ENCODE measurements around the gene ADGRE3.
"Not testable (repeated sequence)": the region's sequence is repeated elsewhere in the genome, so short reads cannot be mapped to it uniquely, and the experiment has no call there.

The ADGRE3 gene

GRCh38 chr19:14661372-14661924 is 13.2 kb downstream of the ADGRE3 start:
- peak; percentile 84 to 94 (median 88) for DNase-seq

- DNase-seq: no peak
Measured at GRCh38 chr19:14659874-14660489, 14.7 kb downstream of the ADGRE3 start.

- no peak for DNase-seq
Measured at GRCh38 chr19:14655726-14656125, 18.9 kb downstream of the ADGRE3 start.

DNA sequence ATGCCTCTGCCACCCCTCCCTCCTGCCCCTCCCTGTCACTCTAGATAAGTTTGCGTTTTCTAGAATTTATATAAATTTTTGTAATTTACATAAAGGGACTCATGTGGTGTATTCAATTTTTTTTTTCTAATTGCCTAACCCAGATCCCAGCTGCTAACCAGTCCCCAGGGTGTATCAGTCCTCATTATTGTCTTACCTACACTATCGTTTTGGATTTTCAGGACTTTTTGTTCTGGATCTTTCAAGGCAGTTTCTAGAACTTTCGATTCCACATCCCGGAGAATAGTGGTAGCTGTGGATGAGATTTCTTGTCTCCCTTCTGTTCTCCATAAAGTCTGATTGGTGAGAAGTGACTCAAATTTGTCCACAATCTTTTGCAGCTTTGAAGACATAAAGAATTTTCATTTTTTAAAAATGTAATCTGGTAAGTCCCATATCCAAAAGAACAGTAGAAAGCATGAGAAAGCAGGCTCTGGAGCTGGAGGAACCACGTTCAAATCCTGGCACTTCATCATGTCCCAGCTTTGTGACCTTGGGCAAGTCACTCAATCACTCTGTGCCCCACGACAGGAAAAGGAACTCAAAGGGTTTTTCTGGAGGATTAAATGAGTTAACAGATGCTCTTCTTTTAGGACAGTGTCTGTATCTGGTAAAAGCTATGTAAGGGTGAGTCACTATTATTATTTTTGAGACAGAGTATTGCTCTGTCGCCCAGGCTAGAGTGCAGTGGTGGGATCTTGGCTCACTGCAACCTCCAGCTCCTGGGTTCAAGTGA is 19.7 kb downstream of the ADGRE3 start:
- peak in 1 of 4 experiments; percentile 51 for DNase-seq

DNA sequence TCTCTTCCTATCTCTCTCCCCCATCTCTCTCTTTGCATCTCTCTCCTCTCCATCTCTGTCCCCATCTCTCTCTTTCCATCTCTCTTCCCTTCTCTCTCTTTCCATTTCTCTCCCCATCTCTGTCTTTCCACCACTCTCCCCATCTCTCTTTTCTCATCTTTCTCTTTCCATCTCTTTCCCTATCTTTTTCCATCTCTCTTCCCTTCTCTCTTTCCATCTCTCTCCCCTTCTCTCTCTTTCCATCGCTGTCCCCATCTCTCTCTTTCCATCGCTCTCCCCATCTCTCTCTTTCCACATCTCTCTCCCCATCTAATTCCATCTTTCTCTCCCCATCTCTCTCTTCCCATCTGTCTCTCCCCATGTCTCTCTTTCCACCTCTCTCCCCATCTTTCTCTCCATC is 24.5 kb downstream of the ADGRE3 start:
- no peak for DNase-seq

- no peak for DNase-seq
Measured at GRCh38 chr19:14649020-14649419, 25.6 kb downstream of the ADGRE3 start.

DNA sequence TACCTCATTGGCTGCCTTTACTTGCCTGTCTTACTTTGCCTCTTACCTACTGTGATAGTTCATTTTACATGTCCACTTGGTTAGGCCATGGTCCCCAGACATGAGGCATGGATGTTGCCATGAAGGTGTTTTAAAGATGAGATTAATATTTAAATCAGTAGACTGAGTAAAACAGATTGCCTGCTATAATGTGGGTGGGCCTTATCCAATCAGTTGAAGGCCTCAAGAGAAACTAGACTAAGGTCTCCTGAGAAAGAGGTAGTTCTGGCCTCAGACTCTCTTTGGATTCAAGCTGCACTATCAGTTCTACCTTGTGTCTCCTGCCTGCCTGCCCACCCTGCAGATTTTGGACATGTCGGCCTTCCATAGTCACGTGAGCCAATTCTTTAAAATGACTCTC is 26.1 kb downstream of the ADGRE3 start:
- no peak for DNase-seq

DNA sequence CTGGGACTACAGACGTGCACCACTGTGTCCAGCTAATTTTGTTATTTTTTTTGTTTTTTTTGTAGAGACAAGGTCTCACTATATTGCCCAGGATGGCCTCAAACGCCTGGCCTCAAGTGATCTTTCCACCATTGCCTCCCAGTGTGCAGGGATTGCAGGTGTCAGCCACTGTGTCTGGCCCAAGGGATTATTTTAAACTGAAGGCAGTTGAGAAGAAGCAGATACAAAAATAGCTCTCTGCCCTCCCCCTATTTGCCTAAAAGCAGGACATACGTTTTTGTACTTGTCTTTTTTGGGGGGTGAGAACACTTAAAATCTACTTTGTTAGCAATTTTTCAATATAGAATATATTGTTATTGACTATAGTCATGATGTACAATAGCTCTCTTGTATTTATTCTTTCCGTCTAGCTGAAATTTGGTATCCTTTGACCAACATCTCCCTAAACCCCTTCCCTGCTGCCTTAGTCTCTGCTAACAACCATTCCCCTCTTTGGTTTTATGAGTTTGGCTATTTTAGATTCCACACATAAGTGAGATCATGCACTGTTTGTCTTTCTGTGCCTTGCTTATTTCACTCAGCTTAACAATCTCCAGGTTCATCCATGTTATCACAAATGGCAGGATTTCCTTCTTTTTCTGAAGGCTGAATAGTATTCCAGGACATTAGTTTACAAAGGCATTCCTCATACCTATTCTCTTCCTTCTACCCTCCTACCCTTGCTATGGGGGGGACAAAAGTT is 34.9 kb downstream of the ADGRE3 start:
- DNase-seq: no peak

DNA sequence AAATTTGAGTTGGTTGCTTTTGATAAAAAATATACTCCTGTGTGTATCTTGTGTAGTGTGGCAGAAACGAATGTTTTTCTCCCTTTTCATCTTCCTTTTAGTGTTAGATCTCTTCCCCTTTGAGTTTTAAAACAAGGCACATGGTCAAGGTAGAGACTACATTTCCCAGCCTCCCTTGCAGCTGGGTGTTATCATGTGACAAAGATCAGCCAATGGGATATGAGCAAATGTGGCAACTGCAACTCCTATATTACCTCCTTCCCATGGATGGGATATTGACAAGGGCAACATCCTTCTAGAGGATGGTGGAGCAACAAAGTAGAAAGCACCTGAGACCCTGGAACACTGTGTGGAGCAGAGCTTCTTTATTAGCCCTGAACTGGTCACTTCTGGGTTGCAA is 42.4 kb downstream of the ADGRE3 start:
- peak; percentile 31 to 67 (median 62) for DNase-seq

GRCh38 chr19:14629557-14629956 is 45.1 kb downstream of the ADGRE3 start:
- DNase-seq: no peak

DNA sequence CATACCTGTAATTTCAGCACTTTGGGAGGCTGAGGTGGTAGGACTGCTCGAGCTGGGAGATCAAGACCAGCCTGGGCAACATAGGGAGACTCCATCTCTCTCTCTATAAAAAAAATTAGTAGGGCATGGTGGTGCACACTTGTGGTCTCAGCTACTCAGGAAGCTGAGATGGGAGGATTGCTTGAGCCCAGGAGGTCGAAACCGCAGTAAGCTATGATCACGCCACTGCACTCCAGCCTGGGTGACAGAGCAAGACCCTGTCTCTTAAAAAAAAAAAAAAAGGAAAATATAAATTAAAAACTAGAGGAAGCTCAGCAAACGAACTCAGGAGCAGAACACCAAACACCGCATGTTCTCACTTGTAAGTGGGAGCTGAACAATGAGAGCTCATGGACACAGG is 50.2 kb downstream of the ADGRE3 start:
- not testable (repeated sequence) for DNase-seq

- DNase-seq: no peak
Measured at GRCh38 chr19:14619404-14619803, 55.2 kb downstream of the ADGRE3 start.

GRCh38 chr19:14616407-14616806 is 58.2 kb downstream of the ADGRE3 start:
- DNase-seq: peak; percentile 75 to 89 (median 81)

- DNase-seq: peak in 1 of 4 experiments; percentile 26
Measured at GRCh38 chr19:14615623-14616022, 59.0 kb downstream of the ADGRE3 start.

DNA sequence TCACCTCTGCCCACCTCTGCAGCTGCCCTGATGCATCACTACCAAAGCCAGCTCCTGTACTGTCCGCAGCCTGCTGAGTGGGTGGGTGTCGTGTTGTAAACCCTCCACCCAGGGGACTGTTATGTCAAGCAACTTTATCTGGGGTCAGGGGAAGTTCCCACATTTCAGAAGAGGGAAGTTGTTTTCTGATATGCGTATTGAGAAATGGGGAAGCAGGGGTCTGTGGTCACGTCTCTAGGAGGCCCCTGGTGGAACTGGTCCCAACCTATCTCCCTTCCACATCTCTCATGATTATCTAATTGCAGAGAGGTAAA is 60.6 kb downstream of the ADGRE3 start:
- peak; percentile 86 to 95 (median 91) for DNase-seq

GRCh38 chr19:14613399-14614098 is 61.1 kb downstream of the ADGRE3 start:
- not testable (repeated sequence) for DNase-seq

- no peak for DNase-seq
Measured at GRCh38 chr19:14612657-14613056, 62.0 kb downstream of the ADGRE3 start.

- DNase-seq: not testable (repeated sequence)
Measured at GRCh38 chr19:14612242-14612641, 62.4 kb downstream of the ADGRE3 start.

DNA sequence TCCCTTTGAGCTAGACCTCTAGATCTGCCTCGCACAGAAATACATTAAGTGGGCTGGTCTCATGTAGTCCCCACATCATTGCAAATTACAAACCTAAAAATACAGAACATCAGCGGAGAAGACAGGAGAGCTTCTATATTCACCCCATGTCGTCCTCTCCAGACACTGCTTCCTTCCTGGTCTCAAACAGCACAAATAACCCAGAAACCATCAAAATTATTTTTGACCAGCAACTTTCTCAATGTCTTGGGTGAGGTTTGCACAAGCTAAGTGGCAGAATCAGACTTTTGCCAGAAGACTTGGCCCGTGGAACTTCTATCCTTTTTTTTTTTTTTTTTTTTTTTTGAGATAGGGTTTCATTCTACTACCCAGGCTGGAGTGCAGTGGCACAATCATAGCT is 63.6 kb downstream of the ADGRE3 start:
- DNase-seq: peak in 2 of 4 experiments; percentile 10 to 18

- no peak for DNase-seq
Measured at GRCh38 chr19:14606627-14607026, 68.0 kb downstream of the ADGRE3 start.

GRCh38 chr19:14603990-14604387 is 70.7 kb downstream of the ADGRE3 start:
- no peak for DNase-seq

DNA sequence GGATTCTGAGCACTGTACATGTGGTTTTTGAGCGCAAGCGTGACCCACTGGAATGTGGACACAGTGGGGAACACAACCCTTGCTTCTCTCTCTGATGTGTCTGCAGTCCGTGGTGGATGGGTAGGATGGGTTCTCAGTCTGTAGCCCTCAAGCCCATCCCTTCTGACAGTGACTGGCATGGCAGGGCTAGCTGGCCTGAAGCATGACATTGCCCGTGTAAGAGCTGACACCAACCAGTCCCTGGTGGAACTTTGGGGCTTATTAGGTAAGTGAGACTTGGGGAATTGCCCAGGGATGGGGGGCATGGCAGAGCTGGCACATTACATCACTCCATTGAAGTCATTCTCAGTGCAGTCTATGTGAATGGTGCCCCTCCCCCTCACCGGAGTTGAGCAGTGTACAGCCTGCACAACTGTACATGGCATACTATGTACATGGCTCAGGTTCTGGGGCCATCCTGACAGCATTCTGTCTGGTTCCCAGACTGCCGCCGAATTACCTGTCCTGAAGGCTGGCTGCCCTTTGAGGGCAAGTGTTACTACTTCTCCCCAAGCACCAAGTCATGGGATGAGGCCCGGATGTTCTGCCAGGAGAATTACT is 75.0 kb downstream of the ADGRE3 start:
- no peak for DNase-seq
